ENCODE results near the gene BACH2.

BACH2 gene

DNA sequence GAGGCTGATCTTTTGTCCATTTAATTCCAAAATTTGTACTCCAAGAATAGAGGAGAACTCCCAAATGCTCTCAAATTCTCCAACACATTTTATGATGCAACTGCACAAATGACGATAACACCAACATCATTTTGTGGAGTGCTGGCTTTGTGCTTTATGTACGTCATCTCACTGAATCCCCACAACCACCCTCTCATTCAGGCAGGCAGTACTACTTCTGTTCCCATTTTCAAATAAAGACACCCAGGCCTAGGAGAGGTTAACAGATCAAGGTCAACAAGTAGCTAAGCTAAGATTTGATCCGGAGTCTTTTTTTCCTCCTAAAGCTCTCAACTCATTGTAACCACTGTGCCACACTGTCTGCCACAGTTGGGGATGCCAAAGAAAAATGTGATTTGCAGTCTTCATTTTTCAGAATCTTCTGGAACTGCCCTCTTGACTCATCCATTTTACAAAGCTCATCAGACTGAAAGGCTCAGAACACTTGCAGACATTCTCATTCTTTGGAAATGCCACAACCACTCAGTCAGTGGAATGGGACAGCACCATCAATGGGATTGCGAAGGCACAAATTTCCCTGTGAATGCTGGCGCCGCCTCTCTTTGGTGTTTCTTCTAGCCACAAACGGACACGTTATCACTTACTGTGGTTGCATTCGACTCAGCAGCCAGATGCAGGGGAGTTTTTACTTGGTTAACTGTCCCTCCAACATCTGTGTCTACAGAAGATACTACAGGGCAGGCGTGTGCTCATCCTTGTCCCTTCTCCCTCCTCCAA, 217.9 kb downstream of the BACH2 start:
- no peak overlapping the region for H3K4me3 ChIP-seq (ENCODE audit: low read length)
- TF ChIP-seq, protein P1, sequence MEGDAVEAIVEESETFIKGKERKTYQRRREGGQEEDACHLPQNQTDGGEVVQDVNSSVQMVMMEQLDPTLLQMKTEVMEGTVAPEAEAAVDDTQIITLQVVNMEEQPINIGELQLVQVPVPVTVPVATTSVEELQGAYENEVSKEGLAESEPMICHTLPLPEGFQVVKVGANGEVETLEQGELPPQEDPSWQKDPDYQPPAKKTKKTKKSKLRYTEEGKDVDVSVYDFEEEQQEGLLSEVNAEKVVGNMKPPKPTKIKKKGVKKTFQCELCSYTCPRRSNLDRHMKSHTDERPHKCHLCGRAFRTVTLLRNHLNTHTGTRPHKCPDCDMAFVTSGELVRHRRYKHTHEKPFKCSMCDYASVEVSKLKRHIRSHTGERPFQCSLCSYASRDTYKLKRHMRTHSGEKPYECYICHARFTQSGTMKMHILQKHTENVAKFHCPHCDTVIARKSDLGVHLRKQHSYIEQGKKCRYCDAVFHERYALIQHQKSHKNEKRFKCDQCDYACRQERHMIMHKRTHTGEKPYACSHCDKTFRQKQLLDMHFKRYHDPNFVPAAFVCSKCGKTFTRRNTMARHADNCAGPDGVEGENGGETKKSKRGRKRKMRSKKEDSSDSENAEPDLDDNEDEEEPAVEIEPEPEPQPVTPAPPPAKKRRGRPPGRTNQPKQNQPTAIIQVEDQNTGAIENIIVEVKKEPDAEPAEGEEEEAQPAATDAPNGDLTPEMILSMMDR (IDR thresholded peaks at IDR 0.05; ENCODE audit: insufficient read depth, low read depth, low read length, missing control alignments): no peak
- no peak for DNase-seq (ENCODE audit: low read depth)

DNA sequence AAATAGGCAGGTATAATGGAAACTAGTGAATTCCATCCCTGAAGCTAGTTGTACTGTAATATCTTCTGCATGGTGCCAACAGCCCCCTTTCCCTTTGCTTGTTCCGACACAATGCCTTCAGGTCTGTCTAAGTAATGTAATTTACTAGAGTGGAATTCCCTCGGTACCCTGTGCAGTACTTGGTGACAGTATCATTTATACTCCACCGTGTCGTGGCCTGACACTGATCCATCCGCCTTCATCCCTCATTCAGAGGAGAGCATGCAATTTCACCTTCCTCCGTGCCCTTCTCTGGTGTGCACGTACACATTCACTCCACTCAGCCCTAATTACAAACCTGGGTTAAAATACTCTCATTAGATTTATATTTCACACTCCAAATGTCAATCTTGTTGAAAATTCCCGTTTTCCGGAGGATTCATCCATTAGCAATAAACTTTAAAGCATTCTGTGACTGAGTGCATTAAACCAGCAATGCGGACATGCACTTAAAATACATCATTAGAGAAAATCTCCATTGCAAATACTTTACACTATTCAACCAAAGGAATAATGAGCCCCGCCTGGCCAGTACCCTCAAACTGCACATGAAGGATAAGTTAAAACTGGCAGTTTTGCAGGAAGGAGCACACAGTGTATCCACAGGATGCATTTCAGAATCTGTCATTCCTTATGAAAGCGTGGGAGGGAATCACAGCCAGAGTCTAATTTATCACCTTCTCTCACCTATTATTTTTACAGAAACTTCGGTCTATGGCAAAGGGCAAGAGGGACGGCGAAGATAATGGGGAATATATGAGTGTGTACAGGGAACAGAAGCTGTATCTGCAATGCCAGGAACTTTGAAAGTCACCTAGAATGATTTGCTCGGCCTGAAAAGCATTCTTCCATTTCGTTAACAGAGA, 219.9 kb downstream of the BACH2 start:
- TF ChIP-seq, protein P1 (IDR thresholded peaks at IDR 0.05; ENCODE audit: insufficient read depth, low read depth, low read length, missing control alignments): no peak
- H3K4me3 ChIP-seq (ENCODE audit: low read length): no peak overlapping the region
- no peak for DNase-seq (ENCODE audit: low read depth)

DNA sequence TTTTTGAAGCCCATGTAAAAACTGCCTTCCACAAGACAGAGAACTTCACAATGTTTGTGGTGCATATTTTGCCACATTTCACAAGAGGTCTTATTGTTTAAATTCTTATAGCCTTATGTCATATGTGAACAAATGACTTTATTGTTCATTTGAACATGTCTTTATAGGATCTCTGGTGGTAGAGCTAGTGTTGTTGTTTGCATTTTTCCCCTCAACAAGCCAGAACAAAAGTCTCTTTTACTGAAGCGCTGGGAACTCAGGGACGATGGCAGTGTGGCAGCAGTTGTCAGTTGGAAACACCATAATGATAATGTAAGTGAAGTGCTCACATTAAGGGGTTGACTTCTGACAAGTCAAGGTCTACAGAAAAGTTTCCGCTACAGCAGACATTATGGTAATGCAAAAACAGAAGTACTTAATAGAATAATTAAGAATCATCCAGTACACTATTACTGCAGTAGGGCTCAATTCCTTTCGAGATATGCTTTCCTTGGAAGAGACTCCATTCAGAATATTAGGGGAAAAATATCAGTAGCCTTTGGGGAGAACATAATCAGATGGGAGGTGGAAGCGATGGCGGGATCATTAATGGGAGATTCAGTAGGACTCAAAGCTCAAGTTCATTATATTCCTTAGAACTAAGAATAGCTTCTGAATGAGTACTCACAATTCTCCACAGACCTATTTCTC, 222.3 kb downstream of the BACH2 start:
- TF ChIP-seq, protein P1 (IDR thresholded peaks at IDR 0.05; ENCODE audit: insufficient read depth, low read depth, low read length, missing control alignments): no peak
- DNase-seq (ENCODE audit: low read depth): peak; percentile 21
- no peak overlapping the region for H3K4me3 ChIP-seq (ENCODE audit: low read length)

DNA sequence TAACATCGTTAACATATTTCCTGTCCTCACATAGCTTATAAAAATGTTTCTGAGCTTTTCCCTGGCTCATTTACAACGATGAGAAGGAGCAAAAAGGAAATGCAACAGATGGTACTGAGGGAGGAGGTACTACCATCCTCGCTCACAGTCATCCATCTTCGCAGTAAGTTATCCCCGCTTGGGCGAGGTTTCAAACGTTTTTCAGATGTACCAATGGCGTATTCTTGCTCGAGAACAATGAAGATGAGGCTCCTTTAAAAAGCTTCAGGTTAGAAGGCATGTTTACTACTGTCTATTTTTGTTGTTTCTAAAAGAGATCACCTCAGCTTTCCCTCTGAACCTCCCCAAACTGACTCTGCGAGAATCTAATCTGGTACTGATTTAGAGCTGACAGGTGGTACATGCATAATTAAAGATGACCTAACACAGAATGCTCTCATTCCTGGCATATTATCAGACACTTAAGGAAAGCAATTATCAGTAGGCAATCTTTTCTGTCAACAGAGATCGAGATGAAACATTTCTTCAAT, 223.6 kb downstream of the BACH2 start:
- H3K4me3 ChIP-seq (ENCODE audit: low read length): no peak overlapping the region
- DNase-seq (ENCODE audit: low read depth): no peak

DNA sequence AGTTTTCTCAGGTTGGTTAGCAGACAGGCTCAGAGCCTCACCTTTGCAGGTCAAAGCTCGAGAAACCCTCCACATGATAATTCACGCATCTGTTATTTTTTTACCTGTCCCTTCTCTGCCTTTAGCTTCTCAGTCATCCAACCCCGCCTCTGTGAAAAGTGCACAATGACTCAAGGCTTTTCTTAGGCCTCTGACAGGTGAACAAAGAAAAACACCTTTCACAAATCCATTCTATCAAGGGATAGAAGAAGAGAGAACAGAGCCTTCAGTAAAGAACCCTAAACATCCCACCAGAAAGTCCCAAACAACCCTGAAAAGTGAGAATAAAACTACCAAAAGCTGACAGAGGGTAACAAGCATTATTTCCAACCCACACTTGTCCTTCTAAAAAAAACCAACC, 224.1 kb downstream of the BACH2 start:
- H3K4me3 ChIP-seq (ENCODE audit: low read length): no peak overlapping the region
- TF ChIP-seq, protein P1 (IDR thresholded peaks at IDR 0.05; ENCODE audit: insufficient read depth, low read depth, low read length, missing control alignments): no peak
- DNase-seq (ENCODE audit: low read depth): peak; percentile 46

More for the DNA sequence above, 223.6 kb downstream of the BACH2 start:
- TF ChIP-seq, protein P1 (IDR thresholded peaks at IDR 0.05; ENCODE audit: insufficient read depth, low read depth, low read length, missing control alignments): no peak

DNA sequence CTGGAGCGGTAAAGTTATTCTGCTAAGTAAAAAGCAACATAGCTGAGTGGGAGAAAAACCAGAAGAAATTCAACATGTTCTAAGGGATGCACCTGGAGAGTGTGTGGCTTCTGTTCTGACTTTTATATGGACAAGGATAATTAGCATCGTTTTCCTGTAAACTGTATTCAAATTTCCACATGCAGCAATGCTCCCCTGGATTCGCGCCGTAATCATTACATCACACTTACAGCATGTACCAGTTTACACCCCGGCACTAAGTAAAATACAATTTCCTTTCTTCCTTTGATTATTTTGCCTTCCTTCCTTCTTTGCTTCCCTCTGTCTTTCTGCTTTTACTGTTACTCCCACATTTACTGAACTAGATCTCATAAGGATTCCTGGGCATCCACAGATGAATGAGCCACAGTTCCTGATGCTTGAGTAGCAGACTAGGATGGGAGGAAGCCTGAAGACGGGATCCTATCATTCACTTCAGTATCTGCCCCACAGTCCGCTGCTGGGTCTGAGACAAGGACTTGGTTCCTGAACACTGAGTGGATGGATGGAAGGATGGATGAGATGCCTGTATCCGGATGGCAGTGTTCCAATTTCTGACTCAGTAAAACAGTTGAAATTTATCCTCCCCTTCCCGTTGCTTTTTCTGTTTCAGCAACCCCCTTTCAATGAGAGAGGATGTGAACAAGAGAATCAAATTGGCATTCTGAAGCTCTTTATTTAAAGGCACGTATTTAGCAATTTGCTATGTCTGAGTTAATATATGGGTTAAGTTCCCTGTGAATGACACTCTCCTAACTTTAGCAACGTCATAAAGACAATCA, 227.7 kb downstream of the BACH2 start:
- no peak overlapping the region for H3K4me3 ChIP-seq (ENCODE audit: low read length)
- TF ChIP-seq, protein P1 (IDR thresholded peaks at IDR 0.05; ENCODE audit: insufficient read depth, low read depth, low read length, missing control alignments): no peak

More for the DNA sequence above, 227.7 kb downstream of the BACH2 start:
- no peak for DNase-seq (ENCODE audit: low read depth)
